ENCODE data around the gene SARDH.

The SARDH gene

DNA sequence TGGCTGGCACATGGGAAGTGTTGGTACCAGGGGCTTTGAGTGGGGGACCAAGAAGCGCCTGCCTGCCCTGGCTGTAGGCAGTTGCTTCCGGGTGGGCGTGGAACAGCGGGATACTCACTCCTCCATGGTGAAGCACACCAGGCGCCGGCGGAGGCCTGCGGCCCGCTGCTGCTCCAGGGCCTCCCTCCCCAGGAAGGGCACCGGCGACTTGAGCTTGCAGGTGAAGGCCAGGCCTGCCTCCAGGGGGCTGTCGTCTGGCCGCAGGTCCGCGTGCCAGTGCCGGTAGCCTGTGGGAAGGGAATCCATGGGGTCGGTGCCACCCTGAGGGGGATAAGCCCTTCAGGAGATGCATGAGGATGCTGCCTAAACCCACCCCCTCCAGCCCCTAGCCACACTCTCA is 67.7 kb downstream of the SARDH start:
- H3K4me1 ChIP-seq (ENCODE audit: control insufficient read depth, low read length) = no peaks in the 10 kb centered on the region
- no peak overlapping the region for H3K4me2 ChIP-seq (ENCODE audit: low read length)
- no peaks in the 10 kb centered on the region for H3F3A ChIP-seq (ENCODE audit: control insufficient read depth, insufficient read depth)
- no peak overlapping the region for H3K4me3 ChIP-seq (ENCODE audit: low read length)
- no peaks in the 10 kb centered on the region for H4K20me1 ChIP-seq (ENCODE audit: control insufficient read depth, insufficient read depth, low read depth, low read length)
- H3K27ac ChIP-seq (ENCODE audit: low read depth, low read length) = no peak overlapping the region
- no peaks in the 10 kb centered on the region for H3K27me3 ChIP-seq (ENCODE audit: control insufficient read depth, low read length)
- no peaks in the 10 kb centered on the region for H3K9me2 ChIP-seq (replicated peaks; ENCODE audit: control insufficient read depth, low read length)
- H3K36me3 ChIP-seq (ENCODE audit: control insufficient read depth, low read length) = no peaks in the 10 kb centered on the region
- TF ChIP-seq, protein P1, sequence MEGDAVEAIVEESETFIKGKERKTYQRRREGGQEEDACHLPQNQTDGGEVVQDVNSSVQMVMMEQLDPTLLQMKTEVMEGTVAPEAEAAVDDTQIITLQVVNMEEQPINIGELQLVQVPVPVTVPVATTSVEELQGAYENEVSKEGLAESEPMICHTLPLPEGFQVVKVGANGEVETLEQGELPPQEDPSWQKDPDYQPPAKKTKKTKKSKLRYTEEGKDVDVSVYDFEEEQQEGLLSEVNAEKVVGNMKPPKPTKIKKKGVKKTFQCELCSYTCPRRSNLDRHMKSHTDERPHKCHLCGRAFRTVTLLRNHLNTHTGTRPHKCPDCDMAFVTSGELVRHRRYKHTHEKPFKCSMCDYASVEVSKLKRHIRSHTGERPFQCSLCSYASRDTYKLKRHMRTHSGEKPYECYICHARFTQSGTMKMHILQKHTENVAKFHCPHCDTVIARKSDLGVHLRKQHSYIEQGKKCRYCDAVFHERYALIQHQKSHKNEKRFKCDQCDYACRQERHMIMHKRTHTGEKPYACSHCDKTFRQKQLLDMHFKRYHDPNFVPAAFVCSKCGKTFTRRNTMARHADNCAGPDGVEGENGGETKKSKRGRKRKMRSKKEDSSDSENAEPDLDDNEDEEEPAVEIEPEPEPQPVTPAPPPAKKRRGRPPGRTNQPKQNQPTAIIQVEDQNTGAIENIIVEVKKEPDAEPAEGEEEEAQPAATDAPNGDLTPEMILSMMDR (IDR thresholded peaks at IDR 0.05; ENCODE audit: low read depth, low read length, poor library complexity, severe bottlenecking) = no peak
- TF ChIP-seq EZH2phosphoT487 (IDR thresholded peaks at IDR 0.05; ENCODE audit: borderline replicate concordance, low read length) = no peak
- no peaks in the 10 kb centered on the region for H3K9me3 ChIP-seq (ENCODE audit: control insufficient read depth, insufficient read depth, low read length)
- H3K79me2 ChIP-seq (ENCODE audit: control insufficient read depth, low read length) = no peaks in the 10 kb centered on the region

DNA sequence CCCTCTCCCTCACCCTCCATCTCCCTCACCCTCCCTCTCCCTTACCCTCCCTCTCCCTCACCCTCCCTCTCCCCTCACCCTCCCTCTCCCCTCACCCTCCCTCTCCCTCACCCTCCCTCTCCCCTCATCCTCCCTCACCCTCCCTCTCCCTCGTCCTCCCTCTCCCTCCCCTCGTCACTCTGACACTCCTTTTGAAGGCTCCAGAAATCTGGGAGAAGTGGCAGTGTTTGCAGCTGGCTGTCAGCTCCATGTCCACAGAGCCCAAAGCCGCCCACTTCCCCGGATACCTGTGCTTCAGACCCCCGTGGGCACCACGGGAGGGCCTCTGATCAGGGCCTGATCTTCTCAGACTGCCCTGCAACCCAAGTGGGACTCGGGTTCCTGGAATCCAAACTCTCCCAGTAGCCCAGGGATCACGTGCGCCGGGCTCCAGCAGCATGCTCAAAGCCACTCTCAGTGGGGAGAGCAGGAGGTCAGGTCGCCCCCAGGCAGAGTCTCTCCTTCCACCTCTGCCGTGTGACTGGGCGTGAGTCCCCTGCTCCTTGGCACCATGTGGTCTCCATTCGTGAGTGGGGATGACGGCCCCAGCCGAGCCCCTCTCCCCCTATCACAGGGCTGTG is 68.9 kb downstream of the SARDH start:
- Histone ChIP-seq H3K9me2 (replicated peaks; ENCODE audit: control insufficient read depth, low read length) (no peaks in the 10 kb centered on the region), H3K27me3 (ENCODE audit: control insufficient read depth, low read length) (no peaks in the 10 kb centered on the region), H3K4me1 (ENCODE audit: control insufficient read depth, low read length) (no peaks in the 10 kb centered on the region), H4K20me1 (ENCODE audit: control insufficient read depth, insufficient read depth, low read depth, low read length) (no peaks in the 10 kb centered on the region), H3K4me3 (ENCODE audit: low read length) (no peak overlapping the region), H3K36me3 (ENCODE audit: control insufficient read depth, low read length) (no peaks in the 10 kb centered on the region), H3K79me2 (ENCODE audit: control insufficient read depth, low read length) (no peaks in the 10 kb centered on the region), H3K27ac (ENCODE audit: low read depth, low read length) (no peak overlapping the region), H3K9me3 (ENCODE audit: control insufficient read depth, insufficient read depth, low read length) (no peaks in the 10 kb centered on the region), H3K4me2 (ENCODE audit: low read length) (no peak overlapping the region), H3F3A (ENCODE audit: control insufficient read depth, insufficient read depth) (no peaks in the 10 kb centered on the region)
- TF ChIP-seq EZH2phosphoT487 (IDR thresholded peaks at IDR 0.05; ENCODE audit: borderline replicate concordance, low read length) = no peak
- TF ChIP-seq, protein P1 (IDR thresholded peaks at IDR 0.05; ENCODE audit: low read depth, low read length, poor library complexity, severe bottlenecking) = no peak

DNA sequence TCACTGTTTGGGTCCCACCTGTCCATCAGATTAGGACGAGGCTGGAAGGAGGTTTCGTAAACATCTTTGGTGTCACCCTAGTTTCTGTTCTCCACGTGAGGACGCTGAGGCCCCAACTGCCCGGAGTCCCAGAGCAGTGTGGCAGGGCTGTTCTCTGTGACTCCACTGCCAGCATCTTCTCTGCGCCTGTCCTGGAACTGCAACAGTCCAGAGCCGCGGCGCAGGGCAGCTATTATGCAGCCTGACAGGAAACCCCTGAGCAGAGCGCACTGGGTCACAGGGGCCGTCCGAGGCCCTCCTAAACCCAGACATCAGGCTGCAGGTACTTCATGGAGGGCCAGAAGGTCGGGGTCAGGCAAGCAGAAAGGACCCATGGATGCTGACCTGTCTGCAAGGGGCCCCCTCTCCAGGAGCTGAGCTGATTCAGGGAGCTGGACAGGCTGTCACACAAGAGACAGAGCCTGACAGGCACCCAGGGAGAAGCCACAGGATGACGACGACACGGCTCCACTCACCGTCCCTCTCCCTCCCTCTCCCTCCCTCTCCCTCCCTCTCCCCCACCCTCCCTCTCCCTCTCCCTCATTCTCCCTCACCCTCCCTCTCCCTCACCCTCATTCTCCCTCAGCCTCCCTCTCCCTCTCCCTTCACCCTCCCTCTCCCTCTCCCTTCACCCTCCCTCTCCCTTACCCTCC is 70.2 kb downstream of the SARDH start:
- H3K27me3 ChIP-seq (ENCODE audit: control insufficient read depth, low read length) = no peaks in the 10 kb centered on the region

More for the DNA sequence above, 70.2 kb downstream of the SARDH start:
- H3K4me3 ChIP-seq (ENCODE audit: low read length) = no peak overlapping the region
- H4K20me1 ChIP-seq (ENCODE audit: control insufficient read depth, insufficient read depth, low read depth, low read length) = no peaks in the 10 kb centered on the region
- H3K79me2 ChIP-seq (ENCODE audit: control insufficient read depth, low read length) = no peaks in the 10 kb centered on the region
- no peak overlapping the region for H3K4me2 ChIP-seq (ENCODE audit: low read length)
- H3F3A ChIP-seq (ENCODE audit: control insufficient read depth, insufficient read depth) = no peaks in the 10 kb centered on the region
- H3K36me3 ChIP-seq (ENCODE audit: control insufficient read depth, low read length) = no peaks in the 10 kb centered on the region
- H3K9me3 ChIP-seq (ENCODE audit: control insufficient read depth, insufficient read depth, low read length) = no peaks in the 10 kb centered on the region
- TF ChIP-seq, protein P1 (IDR thresholded peaks at IDR 0.05; ENCODE audit: low read depth, low read length, poor library complexity, severe bottlenecking) = no peak
- no peak for TF ChIP-seq EZH2phosphoT487 (IDR thresholded peaks at IDR 0.05; ENCODE audit: borderline replicate concordance, low read length)
- H3K9me2 ChIP-seq (replicated peaks; ENCODE audit: control insufficient read depth, low read length) = no peaks in the 10 kb centered on the region
- H3K27ac ChIP-seq (ENCODE audit: low read depth, low read length) = no peak overlapping the region
- no peaks in the 10 kb centered on the region for H3K4me1 ChIP-seq (ENCODE audit: control insufficient read depth, low read length)
